Endothelial cell of umbilical vein (primary cell): ENCODE results near the gene TMEM94. TPM values are rescaled to one million over a fixed set of nuclear protein-coding genes. Genes with fewer than 3 reads are reported as not detected.

Experiments used
- BruUV-seq: library from RNA; stranded (reverse); fragments of 400-500 nt; replicated peaks from 2 replicates; lab custom pipeline; 2021; lab: Mats Ljungman, UMichigan
- CTCF ChIA-PET: fragments of 300-600, 350-600 bp; sonication (Branson Sonifier 250); formaldehyde crosslinking; loops from one replicate; lab custom pipeline; 2021; ENCODE audit warnings: antibody characterized with exemption, inconsistent platforms; lab: Charles Lee
- POLR2A ChIA-PET: fragments of 300-600, 350-600 bp; sonication (Branson Sonifier 250); formaldehyde crosslinking; loops from one replicate; lab custom pipeline; 2021; ENCODE audit warnings: antibody characterized with exemption, inconsistent platforms; lab: Charles Lee
- DNase-seq: peaks from one replicate; pipeline ENCODE4 v3.0.0-alpha.2; 2011; ENCODE audit warnings: low read depth, low spot score
- FAIRE-seq: peaks from 2 replicates; lab custom pipeline; 2011; peaks lifted over from hg19 to GRCh38; lab: Jason Lieb, UNC
- H2AFZ ChIP-seq: 2 replicates; pipeline ENCODE4 v1.6.0; 2012; ENCODE audit warnings: low read depth, low read length, control low read depth, inconsistent platforms
- H3K27ac ChIP-seq: 2 replicates; pipeline ENCODE4 v1.5.1; 2011; ENCODE audit warnings: low read depth, mild to moderate bottlenecking, control low read depth, low read length, moderate library complexity; ENCODE audit not compliant: insufficient read depth
- H3K27me3 ChIP-seq, 2 experiments: 2 replicates each; pipeline versions ENCODE4 v1.6.0 to v1.6.1; 2011; ENCODE audit warnings: low read length in 2 of 2, mixed read lengths in 1 of 2; ENCODE audit not compliant: control insufficient read depth in 2 of 2, insufficient read depth in 2 of 2
- H3K36me3 ChIP-seq, 2 experiments: 2 replicates in 1 of 2; 3 replicates in 1 of 2; pipeline ENCODE4 v1.5.1; 2011; ENCODE audit warnings: low read length in 2 of 2, mild to moderate bottlenecking in 1 of 2, moderate library complexity in 1 of 2; ENCODE audit not compliant: control insufficient read depth in 2 of 2, insufficient read depth in 2 of 2; ENCODE audit errors: extremely low read depth in 1 of 2
- H3K4me1 ChIP-seq: 3 replicates; pipeline ENCODE4 v1.5.1; 2011; ENCODE audit warnings: mild to moderate bottlenecking, low read length; ENCODE audit not compliant: control insufficient read depth, insufficient read depth; ENCODE audit errors: extremely low read depth
- H3K4me2 ChIP-seq: 2 replicates; pipeline ENCODE4 v1.6.1; 2011; ENCODE audit warnings: low read length, control low read depth, mixed read lengths; ENCODE audit not compliant: insufficient read depth
- H3K4me3 ChIP-seq, 3 experiments: fragments of 200-600 bp in 1 of 3; sonication (generic), shearing (Covaris generic) in 1 of 3; replicated peaks in 1 of 3; 2 replicates each; pipeline ENCODE4 v1.5.1; 2011 to 2016; ENCODE audit warnings: control low read depth in 3 of 3, low read length in 3 of 3, mild to moderate bottlenecking in 2 of 3, inconsistent platforms in 1 of 3, low read depth in 1 of 3, moderate library complexity in 1 of 3; ENCODE audit not compliant: insufficient read depth in 1 of 3
- H3K79me2 ChIP-seq: 2 replicates; pipeline ENCODE4 v1.6.0; 2012; ENCODE audit warnings: low read length, inconsistent platforms; ENCODE audit not compliant: control insufficient read depth, insufficient read depth
- H3K9ac ChIP-seq: replicated peaks from 2 replicates; pipeline ENCODE3; 2011; ENCODE audit warnings: low read length, control low read depth; ENCODE audit not compliant: insufficient read depth; ENCODE audit errors: extremely low read depth
- H3K9me1 ChIP-seq: replicated peaks from 3 replicates; pipeline ENCODE4 v1.6.0; 2011; ENCODE audit warnings: mild to moderate bottlenecking, low read length; ENCODE audit not compliant: control insufficient read depth, insufficient read depth; ENCODE audit errors: extremely low read depth
- H3K9me3 ChIP-seq: replicated peaks from 2 replicates; pipeline ENCODE4 v1.5.1; 2012; ENCODE audit warnings: low read length, inconsistent platforms; ENCODE audit not compliant: control insufficient read depth, insufficient read depth
- H4K20me1 ChIP-seq: replicated peaks from 2 replicates; pipeline ENCODE3; 2011; ENCODE audit warnings: mild to moderate bottlenecking, low read length; ENCODE audit not compliant: control insufficient read depth, insufficient read depth; ENCODE audit errors: extremely low read depth
- EZH2 ChIP-seq: IDR thresholded peaks from 2 replicates; pipeline ENCODE4 v1.6.1; 2012; ENCODE audit warnings: borderline replicate concordance, low read depth, mild to moderate bottlenecking, moderate library complexity, low read length, inconsistent platforms; ENCODE audit not compliant: severe bottlenecking
- FOS ChIP-seq: IDR thresholded peaks from 2 replicates; pipeline ENCODE4 v1.6.1; 2011; ENCODE audit warnings: mild to moderate bottlenecking, low read length, moderate library complexity, borderline replicate concordance; ENCODE audit not compliant: insufficient read depth
- GATA2 ChIP-seq: IDR thresholded peaks from 2 replicates; pipeline ENCODE4 v1.7.0; 2011; ENCODE audit warnings: low read depth, mild to moderate bottlenecking, moderate library complexity, mixed read lengths, low read length; ENCODE audit not compliant: insufficient read length, insufficient read depth
- JUN ChIP-seq: IDR thresholded peaks from 2 replicates; pipeline ENCODE4 v1.6.1; 2011; ENCODE audit warnings: borderline replicate concordance, low read depth; ENCODE audit not compliant: insufficient read length, insufficient read depth
- MYC ChIP-seq: IDR thresholded peaks from one replicate; pipeline ENCODE4 v1.6.1; 2011; ENCODE audit warnings: mild to moderate bottlenecking, low read depth, low read length
- POLR2A ChIP-seq: IDR thresholded peaks from 2 replicates; pipeline ENCODE4 v1.6.1; 2012; ENCODE audit warnings: low read depth, mild to moderate bottlenecking, control low read depth, low read length
- POLR2AphosphoS5 ChIP-seq: IDR thresholded peaks from 2 replicates; pipeline ENCODE4 v1.6.1; 2012; ENCODE audit warnings: low read depth, mild to moderate bottlenecking, control low read depth, low read length, moderate library complexity; ENCODE audit not compliant: insufficient read depth
- dilution Hi-C: fragments of 300-500 bp; cut with MboI; formaldehyde crosslinking; loops from one replicate; pipeline ENCODE4 v1.15.0; 2019; ENCODE audit warnings: low sequenced_read_pairs; ENCODE audit not compliant: extremely low pct_ligation_motif_present
- intact Hi-C: fragments of 100-400 bp; cut with micrococcal nuclease; formaldehyde crosslinking; loops from one replicate; pipeline ENCODE4 v1.10.0; 2022
- polyA plus RNA-seq, 4 experiments: library from polyadenylated mRNA; depleted of rRNA in 3 of 4; stranded (reverse) in 3 of 4; unstranded in 1 of 4; fragments of >200 nt; gene quantifications; 2 replicates each; pipeline versions ENCODE4 v1.2.1 to v1.2.3, GENCODE V29; 2011 to 2012; ENCODE audit warnings: missing spikeins in 1 of 4
- total RNA-seq: library from RNA; stranded (reverse); gene quantifications from 2 replicates; pipeline ENCODE4 v1.2.3, GENCODE V29; 2021
- TF ChIP-seq, protein P1 (sequence below), 2 donors: IDR thresholded peaks; 1 replicate in 1 of 2; 2 replicates in 1 of 2; pipeline ENCODE4 v1.5.1; 2011; ENCODE audit warnings: low read length in 2 of 2, mild to moderate bottlenecking in 2 of 2, moderate library complexity in 2 of 2, control low read depth in 1 of 2, inconsistent platforms in 1 of 2, low read depth in 1 of 2; ENCODE audit not compliant: insufficient read depth in 1 of 2; ENCODE audit errors: extremely low read depth in 1 of 2
- TF ChIP-seq, protein P2 (sequence below): IDR thresholded peaks from 2 replicates; pipeline ENCODE4 v1.6.1; 2011; ENCODE audit not compliant: insufficient read depth, insufficient read length

The TMEM94 gene
- total and polyA plus RNA-seq, 2 donors (not counting 3 experiments of a cell fraction or from before 2014, with no cell fraction given), result 69.2 to 75.9 TPM

DNA sequence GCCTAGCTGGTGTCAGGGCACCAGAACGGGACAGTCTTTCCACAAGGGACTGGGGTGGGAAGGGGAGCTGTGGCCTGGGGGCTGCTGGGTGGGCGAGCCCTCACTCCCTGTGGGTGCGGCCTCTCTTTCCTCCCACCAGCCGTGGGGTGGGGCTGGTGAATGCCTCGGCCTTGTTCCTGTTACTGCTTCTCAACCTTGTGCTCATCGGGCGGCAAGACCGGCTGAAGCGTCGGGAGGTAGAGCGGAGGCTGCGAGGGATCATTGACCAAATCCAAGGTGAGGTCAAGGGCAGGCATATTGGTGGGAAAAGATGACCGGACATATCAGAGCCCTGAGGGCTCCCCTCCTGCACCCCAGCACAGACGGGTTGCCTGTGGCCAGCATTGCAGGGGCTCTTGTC, 29.7 kb downstream of the TMEM94 start:
- intact Hi-C loops, result no loop called here
- dilution Hi-C loops, result no loop called here
- FAIRE-seq, result no peak

More for the DNA sequence above, 29.7 kb downstream of the TMEM94 start:
- no TSS peak for BruUV-seq
- Histone ChIP-seq H3K4me1 (peaks cover 9% of the 10 kb centered on the region), H3K4me3 (no peak overlapping the region), H3K27me3 (no peaks in the 10 kb centered on the region), H3K36me3 (no peaks in the 10 kb centered on the region), H3K27ac (no peak overlapping the region), H3K79me2 (no peaks in the 10 kb centered on the region), H2AFZ (no peak overlapping the region), H3K9me1 (no peaks in the 10 kb centered on the region), H3K9ac (no peak overlapping the region), H3K4me2 (no peak overlapping the region), H3K9me3 (no peaks in the 10 kb centered on the region), H4K20me1 (no peaks in the 10 kb centered on the region)
- TF ChIP-seq, protein P1, sequence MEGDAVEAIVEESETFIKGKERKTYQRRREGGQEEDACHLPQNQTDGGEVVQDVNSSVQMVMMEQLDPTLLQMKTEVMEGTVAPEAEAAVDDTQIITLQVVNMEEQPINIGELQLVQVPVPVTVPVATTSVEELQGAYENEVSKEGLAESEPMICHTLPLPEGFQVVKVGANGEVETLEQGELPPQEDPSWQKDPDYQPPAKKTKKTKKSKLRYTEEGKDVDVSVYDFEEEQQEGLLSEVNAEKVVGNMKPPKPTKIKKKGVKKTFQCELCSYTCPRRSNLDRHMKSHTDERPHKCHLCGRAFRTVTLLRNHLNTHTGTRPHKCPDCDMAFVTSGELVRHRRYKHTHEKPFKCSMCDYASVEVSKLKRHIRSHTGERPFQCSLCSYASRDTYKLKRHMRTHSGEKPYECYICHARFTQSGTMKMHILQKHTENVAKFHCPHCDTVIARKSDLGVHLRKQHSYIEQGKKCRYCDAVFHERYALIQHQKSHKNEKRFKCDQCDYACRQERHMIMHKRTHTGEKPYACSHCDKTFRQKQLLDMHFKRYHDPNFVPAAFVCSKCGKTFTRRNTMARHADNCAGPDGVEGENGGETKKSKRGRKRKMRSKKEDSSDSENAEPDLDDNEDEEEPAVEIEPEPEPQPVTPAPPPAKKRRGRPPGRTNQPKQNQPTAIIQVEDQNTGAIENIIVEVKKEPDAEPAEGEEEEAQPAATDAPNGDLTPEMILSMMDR (IDR thresholded peaks at IDR 0.05; ENCODE audit: extremely low read depth in 1 of 2, insufficient read depth in 1 of 2, low read depth in 1 of 2, low read length in 2 of 2), result no peak
- TF ChIP-seq MYC (no peak), JUN (no peak), FOS (no peak), POLR2AphosphoS5 (no peak), GATA2 (no peak), POLR2A (no peak), EZH2 (no peak)
- TF ChIP-seq, protein P2, sequence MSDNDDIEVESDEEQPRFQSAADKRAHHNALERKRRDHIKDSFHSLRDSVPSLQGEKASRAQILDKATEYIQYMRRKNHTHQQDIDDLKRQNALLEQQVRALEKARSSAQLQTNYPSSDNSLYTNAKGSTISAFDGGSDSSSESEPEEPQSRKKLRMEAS, result no peak
- no peak for DNase-seq
- CTCF ChIA-PET, result interaction anchor here (1.5 to 2.1 kb wide), 4 partner anchors 9 to 57 kb away, joined by 4 to 9 read pairs (median 6); no protein-coding TSS in a partner anchor
- POLR2A ChIA-PET, result no interaction called here
